NCI-H2081 (cell line): ENCODE measurements around the gene ITSN2.

Experiments
- DNase-seq, 2 experiments: peaks; one replicate each; lab custom pipeline; 2025; lab: John Stamatoyannopoulos, UW

ITSN2 gene

DNA sequence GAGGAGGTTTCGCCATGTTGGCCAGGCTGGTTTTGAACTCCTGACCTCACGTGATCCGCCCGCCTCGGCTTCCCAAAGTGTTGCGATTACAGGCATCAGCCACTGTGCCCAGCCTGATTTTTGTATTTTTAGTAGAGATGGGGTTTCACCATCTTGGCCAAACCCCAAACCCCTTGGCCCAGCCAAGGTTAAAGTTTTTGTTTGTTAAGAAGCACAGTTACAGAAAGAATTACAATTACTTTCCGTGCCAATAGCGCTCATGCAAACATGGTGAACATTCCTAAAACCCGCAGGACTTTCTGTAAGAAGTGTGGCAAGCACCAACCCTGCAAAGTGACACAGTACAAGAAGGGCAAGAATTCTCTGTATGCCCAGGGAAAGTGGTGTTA is 26.1 kb downstream of the ITSN2 start:
- no peak for DNase-seq

DNA sequence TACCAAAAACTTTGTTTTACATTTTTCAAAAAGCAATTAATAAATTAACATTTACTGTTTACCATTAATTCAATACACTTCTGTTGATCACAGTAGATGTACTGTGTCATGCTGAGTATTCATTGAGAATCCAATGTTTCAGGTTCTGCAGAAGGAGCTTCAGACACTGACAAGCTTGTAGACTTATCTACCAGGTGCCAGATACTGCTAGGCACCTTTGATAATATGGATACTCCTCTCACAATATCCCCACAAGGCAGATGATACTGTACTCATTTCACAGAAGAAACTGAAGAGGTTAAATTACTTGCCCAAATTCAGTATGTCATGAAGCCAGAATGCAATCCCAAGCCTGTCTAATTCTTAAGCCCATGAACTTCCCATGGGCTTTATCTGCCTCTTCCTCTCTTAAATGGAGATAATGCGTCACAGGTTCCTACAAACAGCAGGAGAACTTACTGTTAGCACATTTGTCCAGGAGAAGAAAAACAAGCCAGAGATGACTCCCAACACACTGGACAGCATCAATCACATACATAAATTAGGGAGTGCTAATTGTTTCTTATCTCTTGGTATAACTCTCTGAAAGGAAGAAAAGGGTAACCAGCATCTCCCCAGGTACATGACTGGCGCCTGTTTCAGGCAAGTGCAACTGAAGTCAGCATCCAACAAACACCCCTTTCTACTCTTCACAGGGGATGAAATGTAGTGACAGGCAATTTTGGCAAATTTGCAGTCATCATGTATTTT is 27.4 kb downstream of the ITSN2 start:
- no peak for DNase-seq

DNA sequence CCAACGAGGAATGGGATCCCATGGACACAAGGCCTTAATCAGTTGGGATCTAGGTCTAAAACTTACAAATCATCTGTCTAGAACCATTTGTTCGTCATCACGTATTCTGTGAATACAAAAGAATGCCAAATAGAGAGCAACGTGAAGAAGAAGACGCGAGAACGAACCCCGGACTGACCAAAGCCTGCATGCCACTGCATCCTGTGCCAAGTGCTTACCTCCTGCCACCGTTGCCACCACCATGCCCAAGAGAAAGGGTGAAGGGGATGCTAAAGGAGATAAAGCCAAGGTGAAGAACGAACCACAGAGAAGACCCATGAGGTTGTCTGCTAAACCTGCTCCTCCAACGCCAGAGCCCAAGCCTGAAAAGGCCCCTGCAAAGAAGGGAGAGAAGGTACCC is 30.2 kb downstream of the ITSN2 start:
- DNase-seq: no peak

DNA sequence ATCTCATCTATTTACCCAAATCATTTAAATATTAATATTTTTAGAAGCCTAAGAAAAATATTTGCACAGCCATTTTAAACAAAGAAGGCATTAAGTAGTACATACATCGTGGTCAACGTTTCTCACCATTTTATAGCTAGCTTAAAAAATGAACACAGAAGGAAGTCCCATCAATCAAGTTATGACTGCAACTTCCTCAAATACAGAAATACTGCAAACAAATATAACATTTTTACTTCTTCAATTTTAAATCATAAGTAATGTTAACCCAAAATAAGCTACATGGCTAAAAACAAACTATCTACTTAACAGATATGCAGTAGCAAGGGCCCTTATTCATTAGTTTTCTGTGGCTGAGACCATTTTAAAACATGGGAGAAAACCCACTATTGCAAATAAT is 30.6 kb downstream of the ITSN2 start:
- no peak for DNase-seq

DNA sequence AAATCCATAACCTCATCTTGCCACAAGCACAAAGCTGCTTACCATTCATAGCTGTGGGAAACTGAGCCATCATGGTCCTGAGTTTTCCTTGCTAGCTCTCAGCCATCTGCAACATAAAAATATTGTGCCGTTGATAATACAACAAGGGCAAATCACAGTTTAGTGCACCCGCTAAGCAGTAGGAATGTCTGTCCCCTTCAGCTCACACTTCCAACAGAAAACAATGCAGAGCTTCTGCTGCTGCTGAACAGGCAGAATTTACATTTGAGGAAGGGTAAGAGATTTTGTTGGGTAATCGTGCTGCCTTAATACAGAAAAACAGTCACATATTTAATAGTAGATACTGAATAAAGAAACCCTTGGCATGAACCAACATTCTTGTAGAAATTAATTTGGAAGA is 32.3 kb downstream of the ITSN2 start:
- DNase-seq: peak in 1 of 2 experiments; percentile 14

DNA sequence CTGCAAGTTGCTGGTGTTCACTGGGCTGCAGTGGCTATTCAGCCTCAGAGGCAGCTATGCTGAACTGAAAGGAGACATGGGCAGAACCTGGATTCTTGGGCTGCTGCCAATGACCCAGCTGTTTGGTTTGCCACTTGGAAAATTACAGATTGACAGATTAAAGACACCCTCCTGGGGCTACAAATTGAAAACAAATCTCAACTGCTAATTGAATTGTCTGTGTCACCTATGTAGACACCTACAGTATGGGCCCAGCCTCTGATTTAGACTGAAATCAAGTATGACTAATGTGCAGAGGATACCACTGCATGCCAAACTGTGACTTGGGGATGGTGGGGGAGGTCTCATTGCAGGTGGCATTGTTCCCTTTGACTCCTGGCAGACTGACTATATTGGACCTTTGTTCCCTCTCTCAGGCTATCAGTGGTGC is 42.8 kb downstream of the ITSN2 start:
- DNase-seq: peak; percentile 56 to 76

DNA sequence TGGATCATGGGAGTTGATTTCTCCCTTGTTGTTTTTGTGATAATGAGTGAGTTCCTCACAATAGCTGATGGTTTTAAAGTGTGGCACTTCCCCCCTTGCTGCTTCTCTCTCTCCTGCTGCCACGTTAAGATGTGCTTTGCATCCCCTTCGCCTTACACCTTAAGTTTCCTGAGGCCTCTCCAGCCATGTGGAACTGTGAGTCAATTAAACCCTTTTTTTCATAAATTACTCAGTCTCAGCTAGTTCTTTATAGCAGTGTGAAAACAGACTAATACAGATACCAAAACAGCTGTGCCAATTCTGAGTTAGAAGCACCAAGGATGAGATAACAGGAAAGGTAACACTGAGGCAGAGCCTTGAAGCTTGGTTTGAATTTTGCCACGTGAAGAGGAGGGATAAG is 44.7 kb downstream of the ITSN2 start:
- DNase-seq: no peak

DNA sequence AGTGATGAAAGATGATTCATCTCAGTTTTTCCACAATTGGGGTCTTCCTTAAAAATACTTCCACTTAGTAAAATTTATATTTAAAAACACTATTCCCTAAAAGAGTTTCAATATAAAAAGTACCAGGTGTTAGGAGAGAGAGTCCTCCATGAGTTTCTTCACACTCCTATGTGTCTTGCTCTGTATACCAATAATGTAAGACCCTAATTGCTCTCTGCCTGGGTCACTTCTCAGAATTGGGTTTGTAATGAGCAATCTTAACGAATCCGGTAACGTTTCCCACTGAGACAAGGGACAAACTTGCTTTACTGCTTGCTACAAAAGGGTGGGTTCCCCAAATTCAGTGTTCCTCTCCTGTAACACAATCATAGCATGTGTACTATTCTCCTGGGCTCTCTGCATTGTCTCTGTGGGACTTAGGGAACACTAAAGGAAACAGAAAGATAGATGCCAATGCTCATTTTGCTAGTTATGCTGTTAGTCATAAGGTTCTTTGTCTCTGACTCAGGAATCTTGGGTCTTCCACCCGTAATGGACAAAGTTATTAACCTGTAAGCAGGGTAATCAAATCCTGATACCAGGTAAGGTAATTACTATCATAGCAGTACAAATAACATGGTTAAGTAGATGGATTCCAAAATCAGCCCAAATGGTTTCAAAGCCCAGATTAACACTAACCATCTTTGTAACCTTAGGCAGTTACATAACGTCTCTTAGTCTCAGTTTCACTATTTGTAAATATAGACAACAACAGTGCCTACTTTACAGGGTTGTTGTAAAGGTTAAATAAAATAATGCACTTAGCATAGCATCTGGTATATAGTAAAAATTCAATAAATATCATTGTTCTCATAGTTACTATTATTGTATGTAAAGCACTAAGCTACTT is 46.3 kb downstream of the ITSN2 start:
- no peak for DNase-seq

DNA sequence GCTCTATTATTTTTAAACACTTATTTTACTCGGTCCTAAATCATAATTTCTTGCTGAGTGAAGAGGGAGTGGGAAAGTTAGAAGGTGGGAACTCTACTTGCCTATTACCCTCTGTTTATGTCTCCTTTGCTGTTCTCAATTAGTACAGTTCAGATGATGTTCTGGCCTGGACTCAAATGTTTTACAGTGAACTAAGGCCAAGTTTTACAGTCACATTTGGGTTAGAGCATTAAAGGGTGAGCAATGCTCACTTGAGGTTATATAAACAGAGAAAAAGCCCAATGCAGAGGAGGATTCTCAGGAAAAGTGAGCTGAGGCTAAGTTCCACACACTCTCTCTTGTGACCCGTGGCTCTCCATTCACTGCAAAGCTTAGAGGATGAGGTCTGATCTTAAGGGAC is 52.4 kb downstream of the ITSN2 start:
- DNase-seq: no peak

DNA sequence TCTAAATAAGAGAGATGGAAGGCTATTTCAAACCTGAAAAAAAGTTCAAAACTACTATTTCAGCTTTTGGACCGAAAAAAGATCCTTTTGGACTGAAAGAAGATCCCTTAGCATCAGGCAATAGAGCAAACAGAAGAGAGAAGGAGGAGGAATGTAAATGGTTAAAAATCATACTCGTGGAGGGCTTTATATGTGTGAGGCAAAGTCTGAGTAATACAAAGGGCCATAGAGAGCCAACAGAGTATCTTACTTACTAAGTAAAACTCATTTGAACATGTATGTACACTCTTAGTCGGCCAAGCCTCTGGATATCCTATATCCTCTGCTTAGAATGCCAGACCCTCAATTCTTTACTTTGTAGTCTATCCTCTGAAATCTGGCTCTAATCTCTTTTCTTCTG is 55.7 kb downstream of the ITSN2 start:
- DNase-seq: no peak

DNA sequence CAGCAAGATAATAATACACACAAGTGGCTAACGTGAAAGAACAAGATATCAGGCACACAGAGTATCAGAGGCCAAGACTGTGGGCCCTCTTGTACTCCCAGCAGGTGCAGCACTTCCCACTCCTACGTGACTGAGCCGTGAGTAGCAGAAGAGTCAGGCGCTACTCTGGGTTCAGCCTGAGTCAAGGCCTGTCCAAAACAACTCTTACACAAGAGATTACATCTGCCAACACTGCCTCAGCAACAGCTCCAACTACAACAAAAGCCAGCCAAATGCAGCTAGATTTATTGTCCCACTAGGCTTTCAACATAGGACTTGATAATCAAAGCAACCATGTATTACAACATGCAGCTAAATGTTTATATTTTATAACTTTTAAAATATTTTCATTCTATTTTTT is 56.2 kb downstream of the ITSN2 start:
- DNase-seq: no peak

DNA sequence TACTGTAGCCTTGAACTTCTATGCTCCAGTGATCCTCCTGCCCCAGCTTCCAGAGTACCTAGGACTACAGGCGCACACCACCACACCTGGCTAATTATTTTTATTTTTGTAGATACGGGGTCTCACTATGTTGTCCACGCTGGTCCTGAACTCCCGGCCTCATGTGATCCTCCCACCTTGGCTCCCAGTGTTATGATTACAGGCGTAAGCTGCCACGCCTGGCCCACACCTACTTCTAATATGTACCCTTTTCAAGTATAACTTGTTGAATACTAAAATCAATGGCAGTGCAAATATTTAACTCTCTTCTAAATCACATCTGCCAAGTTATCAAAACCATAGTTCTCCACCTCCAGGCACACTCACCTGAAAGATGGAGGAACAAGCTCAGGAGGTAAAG is 58.7 kb downstream of the ITSN2 start:
- DNase-seq: no peak

DNA sequence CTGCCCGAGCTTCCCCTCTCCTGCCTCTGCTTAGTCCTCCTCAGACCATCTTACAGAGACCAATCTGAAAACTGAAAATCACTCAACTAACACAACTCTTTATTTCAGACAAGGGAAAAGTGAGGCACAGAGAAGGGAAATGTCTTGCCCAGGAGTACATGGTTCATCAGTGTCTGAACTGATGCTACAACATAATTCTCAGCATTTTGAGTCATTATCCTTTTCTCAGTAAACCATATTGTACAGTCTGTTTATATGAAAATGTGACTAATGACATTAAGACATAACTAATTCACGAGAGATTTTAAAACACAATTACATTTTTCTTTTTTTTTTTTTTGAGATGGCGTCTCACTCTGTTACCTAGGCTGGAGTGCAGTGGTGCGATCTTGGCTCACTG is 62.7 kb downstream of the ITSN2 start:
- no peak for DNase-seq

DNA sequence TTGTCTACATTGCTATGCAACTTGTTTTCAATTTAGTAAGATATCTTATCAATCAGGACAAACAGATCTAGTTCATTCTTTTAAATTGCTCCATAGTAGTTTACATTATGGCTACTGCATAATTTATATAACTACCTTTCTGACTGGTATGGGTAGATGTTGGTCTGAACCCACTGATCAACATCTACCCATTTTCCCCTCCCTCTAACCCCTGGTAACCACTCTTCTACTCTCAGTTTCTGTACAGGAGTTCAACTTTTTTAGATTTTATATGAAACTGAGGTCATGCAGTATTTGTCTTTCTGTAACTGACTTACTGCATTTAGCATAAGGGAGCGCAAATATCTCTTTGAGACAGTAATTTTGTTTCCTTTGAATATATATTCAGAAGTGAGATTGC is 73.2 kb downstream of the ITSN2 start:
- no peak for DNase-seq

DNA sequence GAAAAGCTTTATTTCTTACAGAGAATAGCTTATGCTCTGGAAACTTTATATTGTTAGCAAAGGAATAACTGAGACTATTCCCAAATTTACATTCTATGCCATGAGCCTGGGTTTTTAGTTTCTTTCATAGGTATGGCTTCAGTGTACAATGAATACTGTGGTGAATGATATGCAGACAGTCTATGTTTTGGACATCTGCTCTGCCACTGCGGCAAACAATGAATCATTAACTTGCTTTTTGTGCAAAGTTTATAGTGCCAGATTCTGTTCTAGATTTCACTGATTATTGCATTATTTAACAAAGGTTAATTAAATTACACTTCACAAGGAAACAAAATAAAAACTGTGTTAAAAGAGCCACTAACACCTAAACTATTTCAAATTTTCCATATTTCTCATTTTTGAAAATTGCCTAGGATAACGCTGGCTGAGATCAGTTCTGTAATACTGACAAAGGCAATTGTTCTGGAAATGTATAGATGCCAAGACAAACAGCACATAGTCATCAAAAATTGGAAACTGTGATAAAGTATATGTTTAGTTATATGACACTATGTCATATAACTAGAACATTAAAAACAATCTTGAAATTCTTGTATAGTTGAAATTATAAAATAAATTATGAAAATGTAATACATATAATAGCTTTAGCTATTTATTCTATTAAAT is 74.7 kb downstream of the ITSN2 start:
- no peak for DNase-seq

DNA sequence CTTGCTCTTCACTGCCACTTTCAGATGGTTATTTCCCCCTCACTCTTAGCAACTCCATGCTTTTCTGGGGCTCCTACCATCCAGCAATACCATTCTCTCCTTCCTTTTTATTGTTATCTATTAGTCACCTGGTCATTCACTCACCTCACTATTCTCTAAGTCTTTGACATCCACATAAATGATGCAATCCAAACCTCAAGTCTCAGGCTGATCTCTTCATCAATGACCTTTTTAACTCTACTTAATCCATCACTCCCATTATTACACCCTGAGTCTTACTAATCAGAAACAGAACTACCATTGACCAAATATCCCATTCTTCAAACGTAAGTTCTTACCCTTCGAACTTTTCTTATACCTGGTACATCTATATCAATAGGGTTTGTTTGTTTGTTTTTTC is 79.7 kb downstream of the ITSN2 start:
- no peak for DNase-seq

DNA sequence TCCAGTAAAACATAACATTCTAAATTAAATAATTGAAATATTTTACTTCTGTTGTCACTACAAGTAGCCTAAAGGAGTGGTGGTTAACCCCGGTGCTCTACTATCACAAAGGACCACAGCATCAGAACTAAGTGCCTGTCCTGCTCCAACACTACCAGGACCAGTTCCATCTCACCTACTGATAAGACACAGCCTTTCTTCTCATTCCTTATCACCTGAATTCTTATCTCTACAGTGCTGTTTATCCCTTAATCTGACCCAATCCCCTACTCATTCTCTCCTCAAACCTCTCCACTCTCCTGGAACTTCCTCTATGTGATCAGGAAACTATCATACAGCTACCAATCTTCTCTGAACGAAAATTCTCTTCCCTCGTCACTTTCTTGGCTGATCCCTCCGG is 80.2 kb downstream of the ITSN2 start:
- DNase-seq: no peak

DNA sequence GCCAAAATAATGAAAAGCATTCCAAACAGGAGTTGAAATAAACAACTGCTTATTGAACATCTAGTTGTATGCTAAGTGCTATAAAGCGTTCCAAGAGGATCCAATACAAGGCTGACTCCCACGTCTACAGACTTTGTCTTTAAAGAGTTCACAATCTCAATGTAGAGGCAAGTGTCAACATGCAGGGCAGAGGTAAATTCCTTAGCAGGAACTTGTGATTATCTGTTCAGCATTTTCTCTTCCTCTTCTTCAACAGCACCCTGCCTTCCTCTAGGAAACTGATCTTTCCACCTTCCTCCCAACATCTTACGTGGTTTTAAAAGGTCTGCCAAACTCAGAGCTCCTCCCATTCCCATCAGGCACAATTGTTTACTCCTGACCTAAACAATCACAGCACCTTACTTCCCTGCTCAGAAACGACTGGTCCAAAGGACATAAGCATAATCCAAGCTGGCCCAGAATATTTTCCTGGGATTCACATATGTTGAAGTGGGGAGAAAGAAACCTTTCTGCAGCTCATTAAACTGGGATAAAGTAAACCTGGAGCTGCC is 83.9 kb downstream of the ITSN2 start:
- no peak for DNase-seq

DNA sequence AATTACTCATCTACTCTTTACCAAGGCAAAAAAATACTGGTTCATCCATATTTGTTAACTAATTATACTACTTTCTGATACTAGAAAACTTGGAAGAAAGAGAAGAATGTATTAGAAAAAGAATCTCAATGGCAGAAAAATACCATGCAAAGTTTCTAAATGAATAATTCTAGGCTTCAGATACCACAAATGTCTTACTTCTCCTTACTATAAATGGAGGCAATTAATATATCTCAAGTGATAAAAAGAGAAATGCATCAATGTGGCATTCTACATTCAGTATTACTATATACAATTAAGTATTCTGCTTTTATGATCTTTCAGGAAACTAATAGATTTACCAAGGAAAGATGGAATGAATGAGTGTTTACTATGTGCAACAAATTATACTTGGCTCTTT is 85.5 kb downstream of the ITSN2 start:
- DNase-seq: no peak

DNA sequence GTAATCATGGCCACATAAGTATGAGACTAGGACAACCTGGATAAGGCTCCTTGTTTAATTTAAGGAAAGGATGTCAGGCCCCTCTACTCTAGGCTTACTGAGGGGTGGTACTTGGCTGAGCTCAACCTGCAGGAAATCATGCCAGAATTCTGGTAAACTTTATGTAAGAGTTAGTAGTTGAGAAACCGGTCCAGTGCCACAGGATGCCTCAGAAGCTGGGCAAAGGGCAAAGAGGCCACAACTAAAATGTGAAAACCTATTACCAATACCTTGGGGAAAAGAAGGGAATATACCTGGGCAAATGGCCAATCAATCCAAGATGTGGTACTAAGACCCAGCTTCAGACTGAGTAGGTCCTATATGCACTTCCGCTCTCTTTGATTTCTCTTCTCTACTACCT is 86.7 kb downstream of the ITSN2 start:
- no peak for DNase-seq

DNA sequence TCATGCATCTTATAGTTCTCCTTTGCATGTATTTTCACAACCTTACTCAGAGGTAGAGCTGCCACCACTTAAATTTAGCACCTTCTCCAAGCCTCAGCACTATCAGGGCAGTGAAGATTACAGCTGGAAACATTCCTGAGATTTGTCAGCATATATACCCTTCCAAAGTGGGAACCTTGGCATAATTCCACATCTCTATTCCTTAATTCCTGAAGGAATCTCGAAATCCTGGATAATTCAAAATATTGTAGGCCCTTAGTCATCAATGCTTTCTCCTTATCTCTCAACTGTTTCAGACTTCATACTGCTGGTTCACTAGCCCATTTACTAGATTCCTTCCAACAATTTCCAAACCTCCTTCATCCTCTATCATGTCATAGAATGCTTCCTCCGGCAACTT is 87.4 kb downstream of the ITSN2 start:
- DNase-seq: no peak

DNA sequence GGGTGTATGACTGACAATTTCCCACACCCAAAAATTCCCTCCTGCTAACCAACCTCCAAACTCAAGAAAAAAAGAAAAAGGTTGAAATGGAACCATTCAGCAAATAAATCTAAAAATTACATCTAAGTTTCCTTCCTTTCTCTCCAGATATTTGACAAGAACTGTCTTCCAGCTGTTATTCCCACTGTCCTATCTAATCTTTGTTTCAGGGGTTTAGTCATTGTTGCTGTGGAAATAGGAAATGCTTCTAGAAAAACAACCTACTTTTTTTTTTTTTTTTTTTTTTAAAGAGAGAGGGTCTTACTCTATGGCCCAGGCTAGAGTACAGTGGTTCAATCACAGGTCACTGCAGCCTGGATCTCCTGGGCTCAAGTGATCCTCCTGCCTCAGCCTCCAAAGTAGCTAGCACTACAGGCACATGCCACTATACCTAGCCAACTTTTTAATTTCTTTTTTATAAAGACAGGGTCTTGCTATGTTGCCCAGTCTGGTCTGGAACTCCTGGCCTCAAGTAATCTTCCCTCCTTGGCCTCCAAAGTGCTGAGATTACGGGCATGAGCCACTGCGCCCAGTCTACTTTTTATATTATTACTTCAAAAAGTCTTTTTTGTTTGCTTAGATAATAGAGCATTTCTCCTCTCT is 88.1 kb downstream of the ITSN2 start:
- DNase-seq: no peak
